GM12892 (cell line): ENCODE results near the gene CLTC.

Experiments
- POLR2A ChIP-seq: IDR thresholded peaks from 2 replicates; pipeline ENCODE4 v1.6.1; 2011; ENCODE audit warnings: low read depth, low read length, control low read depth
- POLR2AphosphoS5 ChIP-seq: IDR thresholded peaks from 2 replicates; pipeline ENCODE4 v1.6.1; 2011; ENCODE audit warnings: low read depth, low read length, control low read depth
- TAF1 ChIP-seq: IDR thresholded peaks from 2 replicates; pipeline ENCODE4 v1.6.1; 2011; ENCODE audit warnings: low read depth, mild to moderate bottlenecking, control low read depth, low read length, borderline replicate concordance

DNA sequence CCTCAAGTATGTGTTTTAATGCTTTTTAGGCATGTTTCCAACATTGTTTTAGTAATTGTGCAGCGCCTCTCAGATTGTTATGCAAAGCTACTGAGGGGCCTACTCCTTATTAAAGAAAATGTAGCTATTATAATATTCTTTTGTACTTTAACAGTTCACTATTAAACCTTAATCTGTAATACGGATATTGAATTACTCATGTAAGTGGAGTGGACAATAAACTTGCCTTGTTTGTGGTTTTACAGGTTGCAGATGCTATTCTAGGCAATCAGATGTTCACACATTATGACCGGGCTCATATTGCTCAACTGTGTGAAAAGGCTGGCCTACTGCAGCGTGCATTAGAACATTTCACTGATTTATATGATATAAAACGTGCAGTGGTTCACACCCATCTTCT, 46.5 kb downstream of the CLTC start:
- TF ChIP-seq POLR2A: no peak
- no peak for TF ChIP-seq POLR2AphosphoS5
- no peak for TF ChIP-seq TAF1
